ENCODE data around the gene ATG10.

The ATG10 gene

GRCh38 chr5:82050955-82051354 lies 79.1 kb downstream of the ATG10 start:
- Histone ChIP-seq H3K9me2 (ENCODE audit: low read depth, low read length) (no peaks in the 10 kb centered on the region), H4K20me1 (ENCODE audit: insufficient read depth, low read length) (no peaks in the 10 kb centered on the region), H2AFZ (ENCODE audit: low read length) (no peak overlapping the region), H3K27me3 (ENCODE audit: insufficient read depth, low read length) (no peaks in the 10 kb centered on the region), H3K79me2 (ENCODE audit: insufficient read depth, low read length) (no peaks in the 10 kb centered on the region), H3K4me1 (ENCODE audit: insufficient read depth, low read length, severe bottlenecking) (peaks cover 5% of the 10 kb centered on the region), H3K9me3 (ENCODE audit: low read length) (no peaks in the 10 kb centered on the region), H3F3A (ENCODE audit: insufficient read depth, low read length) (no peaks in the 10 kb centered on the region), H3K4me3 (ENCODE audit: low read depth, low read length, poor library complexity, severe bottlenecking) (no peak overlapping the region), H3K27ac (ENCODE audit: low read depth, low read length, poor library complexity, severe bottlenecking) (no peak overlapping the region), H3K9ac (ENCODE audit: low read length) (no peak overlapping the region), H3K4me2 (ENCODE audit: low read length) (no peak overlapping the region), H3K36me3 (ENCODE audit: insufficient read depth, low read length) (no peaks in the 10 kb centered on the region)
- TF ChIP-seq EZH2 (IDR thresholded peaks at IDR 0.05; ENCODE audit: borderline replicate concordance, low read length) (no peak), CTCF (IDR thresholded peaks at IDR 0.05; ENCODE audit: low read length) (no peak)

DNA sequence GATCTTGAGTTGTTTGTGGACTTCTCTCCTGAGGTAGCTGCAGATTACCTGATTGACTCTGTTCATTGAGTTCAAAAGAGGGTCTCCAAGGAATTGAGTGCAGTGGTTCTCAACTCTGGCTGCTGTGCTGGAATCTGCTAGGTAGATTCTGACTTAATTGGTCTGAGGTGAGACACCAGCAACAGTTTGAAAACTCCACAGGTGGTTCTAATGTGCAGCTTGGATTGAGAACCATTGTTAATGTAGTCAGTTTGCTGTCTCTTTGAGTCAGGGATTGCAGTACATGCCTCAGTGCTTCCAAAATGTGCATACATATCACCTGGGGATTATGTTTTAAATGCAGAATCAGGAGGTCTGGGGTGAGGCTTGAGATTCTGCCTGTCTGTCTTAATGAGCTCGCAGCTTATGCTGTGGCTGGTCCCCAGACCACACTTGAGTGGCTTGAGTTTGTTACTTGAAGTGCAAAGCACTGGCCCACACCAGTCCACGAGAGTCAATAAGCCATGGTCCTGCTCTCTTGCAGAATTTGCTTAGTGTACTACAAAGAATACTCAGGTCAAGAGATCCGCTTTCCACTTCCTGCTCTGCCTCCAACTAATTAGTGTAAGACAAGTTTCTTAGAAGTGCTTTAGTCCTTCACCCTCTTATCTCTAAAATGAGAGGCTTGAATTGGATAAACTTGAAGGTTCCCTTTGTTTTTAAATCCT lies 82.3 kb downstream of the ATG10 start:
- Histone ChIP-seq H3K27me3 (ENCODE audit: insufficient read depth, low read length) (no peaks in the 10 kb centered on the region), H3F3A (ENCODE audit: insufficient read depth, low read length) (no peaks in the 10 kb centered on the region), H3K4me3 (ENCODE audit: low read depth, low read length, poor library complexity, severe bottlenecking) (no peak overlapping the region), H3K9ac (ENCODE audit: low read length) (no peak overlapping the region), H3K79me2 (ENCODE audit: insufficient read depth, low read length) (no peaks in the 10 kb centered on the region), H3K36me3 (ENCODE audit: insufficient read depth, low read length) (no peaks in the 10 kb centered on the region), H2AFZ (ENCODE audit: low read length) (no peak overlapping the region), H3K27ac (ENCODE audit: low read depth, low read length, poor library complexity, severe bottlenecking) (no peak overlapping the region), H3K4me1 (ENCODE audit: insufficient read depth, low read length, severe bottlenecking) (peaks cover 5% of the 10 kb centered on the region), H3K9me3 (ENCODE audit: low read length) (no peaks in the 10 kb centered on the region), H3K4me2 (ENCODE audit: low read length) (no peak overlapping the region), H4K20me1 (ENCODE audit: insufficient read depth, low read length) (no peaks in the 10 kb centered on the region), H3K9me2 (ENCODE audit: low read depth, low read length) (no peaks in the 10 kb centered on the region)
- TF ChIP-seq EZH2 (IDR thresholded peaks at IDR 0.05; ENCODE audit: borderline replicate concordance, low read length) = no peak

DNA sequence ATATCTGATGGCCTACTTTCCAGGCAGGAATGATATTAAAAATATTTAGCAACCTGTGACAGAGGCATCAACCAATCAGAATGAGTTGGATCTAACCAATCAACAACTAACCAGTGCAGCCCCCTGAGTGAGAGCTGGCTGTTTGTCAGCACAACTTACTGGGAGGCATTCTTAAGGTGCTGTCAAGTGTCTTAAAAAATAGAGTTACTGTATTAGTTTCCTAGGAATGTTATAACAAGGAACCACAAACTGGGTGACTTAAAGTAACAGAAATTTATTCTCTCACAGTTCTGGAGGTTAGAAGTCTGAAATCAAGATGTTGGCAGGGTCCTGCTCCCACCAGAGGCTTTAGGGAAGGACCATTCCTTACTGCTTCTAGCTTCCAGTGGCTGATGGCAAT lies 85.2 kb downstream of the ATG10 start:
- Histone ChIP-seq H3K4me2 (ENCODE audit: low read length) (no peak overlapping the region), H3K79me2 (ENCODE audit: insufficient read depth, low read length) (no peaks in the 10 kb centered on the region), H3K36me3 (ENCODE audit: insufficient read depth, low read length) (no peaks in the 10 kb centered on the region), H3K9me3 (ENCODE audit: low read length) (no peaks in the 10 kb centered on the region), H3K9me2 (ENCODE audit: low read depth, low read length) (no peaks in the 10 kb centered on the region), H2AFZ (ENCODE audit: low read length) (no peak overlapping the region), H3K4me3 (ENCODE audit: low read depth, low read length, poor library complexity, severe bottlenecking) (no peak overlapping the region), H3F3A (ENCODE audit: insufficient read depth, low read length) (no peaks in the 10 kb centered on the region), H3K27me3 (ENCODE audit: insufficient read depth, low read length) (no peaks in the 10 kb centered on the region), H4K20me1 (ENCODE audit: insufficient read depth, low read length) (no peaks in the 10 kb centered on the region), H3K4me1 (ENCODE audit: insufficient read depth, low read length, severe bottlenecking) (peaks cover 5% of the 10 kb centered on the region), H3K27ac (ENCODE audit: low read depth, low read length, poor library complexity, severe bottlenecking) (no peak overlapping the region), H3K9ac (ENCODE audit: low read length) (no peak overlapping the region)
- TF ChIP-seq CTCF (IDR thresholded peaks at IDR 0.05; ENCODE audit: low read length) = no peak
- no peak for TF ChIP-seq EZH2 (IDR thresholded peaks at IDR 0.05; ENCODE audit: borderline replicate concordance, low read length)

DNA sequence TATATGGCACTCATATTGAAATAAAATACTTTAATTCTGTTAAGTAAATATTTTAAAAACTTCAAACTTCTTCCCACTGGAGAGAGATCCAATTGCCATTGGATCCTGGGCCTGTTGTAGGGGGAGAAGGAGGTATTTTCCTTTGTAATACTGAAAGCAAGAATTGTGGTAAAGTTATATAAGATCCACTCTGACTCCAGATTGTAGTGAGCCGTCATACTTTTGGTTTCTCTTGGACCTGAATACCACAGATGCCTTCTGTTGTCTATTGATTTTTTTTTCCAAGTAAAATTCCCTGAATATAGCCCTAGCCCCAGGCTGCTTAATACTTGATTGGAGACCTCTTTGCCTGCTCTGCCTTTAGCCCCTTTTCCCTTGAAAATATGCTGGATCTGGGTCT lies 86.9 kb downstream of the ATG10 start:
- Histone ChIP-seq H3K9me3 (ENCODE audit: low read length) (no peaks in the 10 kb centered on the region), H3K9me2 (ENCODE audit: low read depth, low read length) (no peaks in the 10 kb centered on the region), H3K4me1 (ENCODE audit: insufficient read depth, low read length, severe bottlenecking) (peaks cover 5% of the 10 kb centered on the region), H3K4me2 (ENCODE audit: low read length) (no peak overlapping the region), H2AFZ (ENCODE audit: low read length) (no peak overlapping the region), H3K79me2 (ENCODE audit: insufficient read depth, low read length) (no peaks in the 10 kb centered on the region), H3K27ac (ENCODE audit: low read depth, low read length, poor library complexity, severe bottlenecking) (no peak overlapping the region), H3K36me3 (ENCODE audit: insufficient read depth, low read length) (no peaks in the 10 kb centered on the region), H4K20me1 (ENCODE audit: insufficient read depth, low read length) (no peaks in the 10 kb centered on the region), H3K27me3 (ENCODE audit: insufficient read depth, low read length) (no peaks in the 10 kb centered on the region), H3K4me3 (ENCODE audit: low read depth, low read length, poor library complexity, severe bottlenecking) (no peak overlapping the region), H3K9ac (ENCODE audit: low read length) (no peak overlapping the region), H3F3A (ENCODE audit: insufficient read depth, low read length) (no peaks in the 10 kb centered on the region)
- TF ChIP-seq CTCF (IDR thresholded peaks at IDR 0.05; ENCODE audit: low read length) (no peak), EZH2 (IDR thresholded peaks at IDR 0.05; ENCODE audit: borderline replicate concordance, low read length) (no peak)

Data from OCI-LY1 (cell line).